Natural killer cell treated with Interleukin-12 subunit alpha and Interleukin-12 subunit beta and Interleukin-15 and Interleukin-18, amount 100 ng/mL, for 72 hours (primary cell): ENCODE measurements around the gene ITPRIPL1. TPM values are rescaled to one million over a fixed set of nuclear protein-coding genes. Genes with fewer than 3 reads are reported as not detected.
A peak's percentile ranks its signal among the peaks of the same experiment; 100 is the strongest.
"Not testable (repeated sequence)": the region's sequence is repeated elsewhere in the genome, so short reads cannot be mapped to it uniquely, and the experiment has no call there.

Source experiments
- ATAC-seq, 2 donors: fragments of 150-1000 bp; cut with Tn5 transposase in 1 of 2; sonication (Bioruptor Pico), chemical (Tn5 transposase) in 1 of 2; 2 replicates each; pipeline ENCODE4 v1.10.0; 2021
- DNase-seq: peaks from one replicate; pipeline ENCODE4 v3.0.0; 2022; ENCODE audit warnings: low spot score
- H3K27ac Mint-ChIP-seq, 2 donors: 1 replicate in 1 of 2; 2 replicates in 1 of 2; pipeline ENCODE4 v1.8.0; 2022; ENCODE audit warnings: mixed read lengths in 2 of 2, mild to moderate bottlenecking in 1 of 2, moderate library complexity in 1 of 2
- H3K27me3 Mint-ChIP-seq, 2 donors: 1 replicate in 1 of 2; 2 replicates in 1 of 2; pipeline ENCODE4 v1.8.0; 2022; ENCODE audit warnings: mixed read lengths in 2 of 2
- H3K36me3 Mint-ChIP-seq: one replicate; pipeline ENCODE4 v1.8.0; 2022; ENCODE audit warnings: mixed read lengths
- H3K4me1 Mint-ChIP-seq, 2 donors: 1 replicate in 1 of 2; 2 replicates in 1 of 2; pipeline ENCODE4 v1.8.0; 2022; ENCODE audit warnings: low read depth in 2 of 2, mixed read lengths in 2 of 2, mild to moderate bottlenecking in 1 of 2
- H3K4me3 Mint-ChIP-seq: one replicate; pipeline ENCODE4 v1.8.0; 2022; ENCODE audit warnings: mixed read lengths
- H3K9me3 Mint-ChIP-seq: 2 replicates; pipeline ENCODE4 v1.8.0; 2022; ENCODE audit warnings: mixed read lengths
- total RNA-seq, 2 donors: library from RNA; stranded (reverse); gene quantifications; one replicate each; pipeline ENCODE4 v1.2.3, GENCODE V29; 2022

Gene ITPRIPL1
- 10 to 100 TPM; 48.2 to 62.2 TPM for total RNA-seq

- no peaks in the 10 kb centered on the region for H3K9me3 Mint-ChIP-seq
- DNase-seq (peak; percentile 63), ATAC-seq (peak; percentile 53 to 62)
- no peaks in the 10 kb centered on the region for H3K27me3 Mint-ChIP-seq
- peak within 1 kb of the TSS; percentile 97 for H3K4me3 Mint-ChIP-seq
- H3K27ac Mint-ChIP-seq = peak within 1 kb of the TSS; percentile 91 to 98
- peaks cover 14% of the 10 kb centered on the region for H3K36me3 Mint-ChIP-seq
- H3K4me1 Mint-ChIP-seq = peaks cover 48 to 49% of the 10 kb centered on the region in 2 donors
These were observed at the start of gene ITPRIPL1 for GRCh38 chr2:96325041-96325883. Gene ITPRIPL1 (plus strand): TSS chr2:96325317. CDS start chr2:96325840, 523 bp downstream.

GRCh38 chr2:96276787-96277499 is 48.2 kb upstream of the ITPRIPL1 start:
- ATAC-seq (peak in 1 of 2 donors; percentile 5), DNase-seq (no peak)
- H3K9me3 Mint-ChIP-seq = no peaks in the 10 kb centered on the region
- H3K4me3 Mint-ChIP-seq = no peak overlapping the region
- H3K4me1 Mint-ChIP-seq = peaks cover 0 to 4% of the 10 kb centered on the region in 2 donors
- peaks cover 14% of the 10 kb centered on the region for H3K36me3 Mint-ChIP-seq
- H3K27ac Mint-ChIP-seq = no peak overlapping the region
- H3K27me3 Mint-ChIP-seq = no peaks in the 10 kb centered on the region

- DNase-seq (no peak), ATAC-seq (no peak)
- H3K4me3 Mint-ChIP-seq = no peak overlapping the region
- H3K36me3 Mint-ChIP-seq = peaks cover 26% of the 10 kb centered on the region
- H3K27me3 Mint-ChIP-seq = no peaks in the 10 kb centered on the region
- H3K4me1 Mint-ChIP-seq = peaks cover 0 to 13% of the 10 kb centered on the region in 2 donors
- H3K27ac Mint-ChIP-seq = peak overlapping the region in 1 of 2 donors; percentile 10
- H3K9me3 Mint-ChIP-seq = no peaks in the 10 kb centered on the region
These were observed 37.8 kb upstream of the ITPRIPL1 start for GRCh38 chr2:96287273-96287856.

- Mint-ChIP-seq H3K9me3 (no peaks in the 10 kb centered on the region), H3K4me3 (no peak overlapping the region), H3K27me3 (no peaks in the 10 kb centered on the region), H3K36me3 (peaks cover 49% of the 10 kb centered on the region), H3K4me1 (peaks cover 0 to 15% of the 10 kb centered on the region in 2 donors), H3K27ac (no peak overlapping the region)
- ATAC-seq = no peak
- DNase-seq = no peak
These were observed 33.4 kb upstream of the ITPRIPL1 start for GRCh38 chr2:96291751-96292150.

- H3K27ac Mint-ChIP-seq, H3K4me1 Mint-ChIP-seq, H3K9me3 Mint-ChIP-seq, ATAC-seq, H3K4me3 Mint-ChIP-seq, H3K27me3 Mint-ChIP-seq, DNase-seq: not testable (repeated sequence)
- peaks cover 56% of the 10 kb centered on the region for H3K36me3 Mint-ChIP-seq
These were observed 30.8 kb upstream of the ITPRIPL1 start for GRCh38 chr2:96294271-96294670.

GRCh38 chr2:96296925-96297324 is 28.2 kb upstream of the ITPRIPL1 start:
- Mint-ChIP-seq H3K27ac (no peak overlapping the region), H3K9me3 (no peaks in the 10 kb centered on the region), H3K27me3 (no peaks in the 10 kb centered on the region), H3K4me1 (peaks cover 13 to 16% of the 10 kb centered on the region in 2 donors), H3K4me3 (no peak overlapping the region), H3K36me3 (peaks cover 66% of the 10 kb centered on the region)
- no peak for DNase-seq
- ATAC-seq = no peak

- no peaks in the 10 kb centered on the region for H3K9me3 Mint-ChIP-seq
- H3K36me3 Mint-ChIP-seq = peaks cover 62% of the 10 kb centered on the region
- peak overlapping the region; percentile 27 to 47 for H3K27ac Mint-ChIP-seq
- DNase-seq = no peak
- H3K27me3 Mint-ChIP-seq = no peaks in the 10 kb centered on the region
- H3K4me3 Mint-ChIP-seq = no peak overlapping the region
- ATAC-seq = no peak
- peaks cover 45 to 51% of the 10 kb centered on the region in 2 donors for H3K4me1 Mint-ChIP-seq
These were observed 23.3 kb upstream of the ITPRIPL1 start for GRCh38 chr2:96301865-96302264.

- H3K4me3 Mint-ChIP-seq = peak overlapping the region; percentile 96
- peaks cover 36% of the 10 kb centered on the region for H3K36me3 Mint-ChIP-seq
- H3K27ac Mint-ChIP-seq = peak overlapping the region; percentile 98
- H3K4me1 Mint-ChIP-seq = peaks cover 45 to 46% of the 10 kb centered on the region in 2 donors
- H3K27me3 Mint-ChIP-seq = no peaks in the 10 kb centered on the region
- H3K9me3 Mint-ChIP-seq = no peaks in the 10 kb centered on the region
- DNase-seq = no peak
- no peak for ATAC-seq
These were observed 20.5 kb upstream of the ITPRIPL1 start for GRCh38 chr2:96304606-96305005.

GRCh38 chr2:96305091-96305978 is 19.8 kb upstream of the ITPRIPL1 start, which contains the start of gene SNRNP200:
Gene SNRNP200 (minus strand): TSS chr2:96305546. CDS start chr2:96305437, 109 bp downstream.
- peaks cover 45 to 46% of the 10 kb centered on the region in 2 donors for H3K4me1 Mint-ChIP-seq
- H3K27me3 Mint-ChIP-seq = no peaks in the 10 kb centered on the region
- peak; percentile 93 for DNase-seq
- H3K27ac Mint-ChIP-seq = peak within 1 kb of the TSS; percentile 98
- peak; percentile 99 for ATAC-seq
- H3K9me3 Mint-ChIP-seq = no peaks in the 10 kb centered on the region
- H3K4me3 Mint-ChIP-seq = peak within 1 kb of the TSS; percentile 96
- peaks cover 35% of the 10 kb centered on the region for H3K36me3 Mint-ChIP-seq

- peak overlapping the region; percentile 96 for H3K4me3 Mint-ChIP-seq
- peak overlapping the region; percentile 98 for H3K27ac Mint-ChIP-seq
- peaks cover 31% of the 10 kb centered on the region for H3K36me3 Mint-ChIP-seq
- no peaks in the 10 kb centered on the region for H3K9me3 Mint-ChIP-seq
- no peak for DNase-seq
- no peaks in the 10 kb centered on the region for H3K27me3 Mint-ChIP-seq
- peaks cover 41 to 44% of the 10 kb centered on the region in 2 donors for H3K4me1 Mint-ChIP-seq
- no peak for ATAC-seq
These were observed 19.2 kb upstream of the ITPRIPL1 start for GRCh38 chr2:96305979-96306308.

- Mint-ChIP-seq H3K4me3 (peak overlapping the region; percentile 96), H3K9me3 (no peaks in the 10 kb centered on the region), H3K36me3 (peaks cover 27% of the 10 kb centered on the region), H3K27ac (peak overlapping the region; percentile 98), H3K27me3 (no peaks in the 10 kb centered on the region), H3K4me1 (peaks cover 37 to 39% of the 10 kb centered on the region in 2 donors)
- DNase-seq (no peak), ATAC-seq (no peak)
These were observed 18.7 kb upstream of the ITPRIPL1 start for GRCh38 chr2:96306370-96306769.

- H3K27ac Mint-ChIP-seq = no peak overlapping the region
- H3K36me3 Mint-ChIP-seq = peaks cover 14% of the 10 kb centered on the region
- DNase-seq (no peak), ATAC-seq (no peak)
- H3K27me3 Mint-ChIP-seq = no peaks in the 10 kb centered on the region
- H3K4me1 Mint-ChIP-seq = peaks cover 28 to 30% of the 10 kb centered on the region in 2 donors
- H3K4me3 Mint-ChIP-seq = no peak overlapping the region
- H3K9me3 Mint-ChIP-seq = no peaks in the 10 kb centered on the region
These were observed 16.9 kb upstream of the ITPRIPL1 start for GRCh38 chr2:96308248-96308647.

- no peaks in the 10 kb centered on the region for H3K27me3 Mint-ChIP-seq
- DNase-seq = no peak
- ATAC-seq = no peak
- H3K27ac Mint-ChIP-seq = peak overlapping the region; percentile 91 to 95
- no peaks in the 10 kb centered on the region for H3K9me3 Mint-ChIP-seq
- peak overlapping the region; percentile 82 for H3K4me3 Mint-ChIP-seq
- peaks cover 5% of the 10 kb centered on the region for H3K36me3 Mint-ChIP-seq
- H3K4me1 Mint-ChIP-seq = peaks cover 31 to 43% of the 10 kb centered on the region in 2 donors
These were observed 10.1 kb upstream of the ITPRIPL1 start for GRCh38 chr2:96315005-96315399.
